Measurements from ENCODE around the gene NPAS3. TPM values are rescaled to one million over a fixed set of nuclear protein-coding genes. Genes with fewer than 3 reads are reported as not detected.

The NPAS3 gene
- total and polyA plus RNA-seq, 7 donors: 0.04 to 1.5 (median 0.39) TPM

DNA sequence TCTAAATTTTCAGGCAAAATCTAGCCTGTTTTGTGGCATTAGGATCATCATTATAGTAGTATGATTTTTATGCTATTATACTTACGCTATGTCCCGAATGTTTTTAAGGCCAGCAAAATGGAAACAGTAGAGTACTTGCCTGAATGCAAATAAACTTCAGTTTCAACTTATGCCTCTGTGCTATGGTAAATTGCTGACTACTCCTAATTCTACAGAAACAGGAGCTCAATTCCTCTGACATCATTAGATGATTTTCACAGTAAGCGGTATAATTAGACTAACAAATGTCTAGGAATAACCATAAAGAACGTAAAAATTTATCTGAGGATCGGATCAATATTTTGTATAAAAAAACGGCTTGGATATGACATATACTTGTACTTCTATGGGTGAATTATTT lies 742.2 kb downstream of the NPAS3 start:
- DNase-seq (no peak), ATAC-seq (no peak)
- 94 to 98% (median 95%) methylated on average over 6 of the region's 6 CpGs for WGBS, 3 donors
- intact Hi-C loops (cut with DNase I): no loop called here
- Histone ChIP-seq H3K4me1 (peaks cover 3% of the 10 kb centered on the region), H3K9me3 (no peaks in the 10 kb centered on the region), H3K36me3 (ENCODE audit: insufficient read depth in 1 of 2, low read depth in 1 of 2) (no peaks in the 10 kb centered on the region), H3K27ac (no peak overlapping the region), H3K4me3 (no peak overlapping the region), H3K27me3 (ENCODE audit: insufficient read depth in 3 of 3, low read length in 2 of 3) (no peaks in the 10 kb centered on the region)
- TF ChIP-seq CTCF (IDR thresholded peaks at IDR 0.05): no peak

DNA sequence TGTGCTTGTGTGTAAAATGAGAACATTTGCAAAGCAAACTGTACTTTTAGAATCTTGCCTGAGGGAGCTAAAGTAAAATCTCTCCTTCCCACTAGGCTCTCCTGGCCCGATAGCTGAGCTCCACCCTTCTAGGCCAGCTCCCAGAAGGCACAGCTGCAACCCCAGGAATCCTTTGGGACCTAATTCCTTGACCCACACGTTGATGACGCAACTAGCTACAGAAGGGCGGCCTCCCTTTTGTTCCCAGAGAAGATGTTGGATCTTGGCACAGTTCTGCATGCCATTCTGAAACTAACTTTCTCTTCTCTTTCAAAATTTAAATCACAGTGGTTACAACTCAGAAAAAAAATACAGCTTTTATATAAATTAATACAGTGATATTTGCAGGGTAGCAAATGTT lies 744.1 kb downstream of the NPAS3 start:
- ATAC-seq (peak in 3 of 4 donors; percentile 58 to 73 (median 71)), DNase-seq (peak; percentile 50 to 79)
- Histone ChIP-seq H3K9me3 (no peaks in the 10 kb centered on the region), H3K27me3 (ENCODE audit: insufficient read depth in 3 of 3, low read length in 2 of 3) (no peaks in the 10 kb centered on the region), H3K27ac (no peak overlapping the region), H3K4me3 (no peak overlapping the region), H3K36me3 (ENCODE audit: insufficient read depth in 1 of 2, low read depth in 1 of 2) (no peaks in the 10 kb centered on the region), H3K4me1 (peaks cover 3% of the 10 kb centered on the region)
- WGBS, 3 donors: 8 to 34% (median 13%) methylated on average over 4 of the region's 4 CpGs
- intact Hi-C loops (cut with DNase I): no loop called here
- TF ChIP-seq CTCF (IDR thresholded peaks at IDR 0.05): no peak

- 86 to 93% (median 87%) methylated on average over 9 of the region's 9 CpGs for WGBS, 3 donors
- TF ChIP-seq CTCF (IDR thresholded peaks at IDR 0.05): no peak
Observed at GRCh38 chr14:33685026-33685425, 746.3 kb downstream of the NPAS3 start.

GRCh38 chr14:33685698-33686097 lies 747.0 kb downstream of the NPAS3 start:
- 90 to 100% (median 91%) methylated on average over 1 of the region's 1 CpG for WGBS, 3 donors
- Histone ChIP-seq H3K9me3 (no peaks in the 10 kb centered on the region), H3K27me3 (ENCODE audit: insufficient read depth in 3 of 3, low read length in 2 of 3) (no peaks in the 10 kb centered on the region), H3K4me1 (peaks cover 3% of the 10 kb centered on the region), H3K36me3 (ENCODE audit: insufficient read depth in 1 of 2, low read depth in 1 of 2) (no peaks in the 10 kb centered on the region), H3K27ac (no peak overlapping the region), H3K4me3 (no peak overlapping the region)
- TF ChIP-seq CTCF (IDR thresholded peaks at IDR 0.05): no peak
- no peak for ATAC-seq
- DNase-seq: no peak
- intact Hi-C loops (cut with DNase I): no loop called here

More at GRCh38 chr14:33685026-33685425, 746.3 kb downstream of the NPAS3 start:
- H3K4me3 ChIP-seq: no peak overlapping the region
- DNase-seq: no peak
- no peaks in the 10 kb centered on the region for H3K27me3 ChIP-seq (ENCODE audit: insufficient read depth in 3 of 3, low read length in 2 of 3)
- no peak overlapping the region for H3K27ac ChIP-seq
- intact Hi-C loops (cut with DNase I): no loop called here
- no peaks in the 10 kb centered on the region for H3K36me3 ChIP-seq (ENCODE audit: insufficient read depth in 1 of 2, low read depth in 1 of 2)
- no peaks in the 10 kb centered on the region for H3K9me3 ChIP-seq
- peaks cover 3% of the 10 kb centered on the region for H3K4me1 ChIP-seq
- ATAC-seq: no peak

DNA sequence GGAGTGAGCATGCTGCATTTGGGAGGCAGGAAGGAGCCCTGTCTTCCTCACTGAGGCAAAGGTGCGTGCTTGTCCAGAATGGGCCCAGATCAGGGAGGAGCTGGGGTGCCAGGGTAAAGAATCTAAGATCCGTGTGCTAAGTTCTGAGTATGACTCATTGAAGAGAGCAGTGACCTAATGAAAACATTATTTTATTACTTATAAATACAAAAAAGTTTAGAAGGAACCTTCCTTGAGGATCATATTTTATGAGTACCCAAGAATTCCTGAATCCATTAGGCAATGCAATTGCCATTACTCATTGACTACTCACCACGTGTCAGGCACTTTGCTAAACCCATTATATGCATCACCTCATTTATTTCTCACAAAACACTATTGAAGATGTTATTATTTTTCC lies 747.5 kb downstream of the NPAS3 start:
- no peak for DNase-seq
- WGBS, 3 donors: 72 to 94% (median 81%) methylated on average over 3 of the region's 3 CpGs
- intact Hi-C loops (cut with DNase I): no loop called here

More for the DNA sequence above, 747.5 kb downstream of the NPAS3 start:
- Histone ChIP-seq H3K36me3 (ENCODE audit: insufficient read depth in 1 of 2, low read depth in 1 of 2) (no peaks in the 10 kb centered on the region), H3K27ac (no peak overlapping the region), H3K27me3 (ENCODE audit: insufficient read depth in 3 of 3, low read length in 2 of 3) (no peaks in the 10 kb centered on the region), H3K4me3 (no peak overlapping the region), H3K4me1 (peaks cover 3% of the 10 kb centered on the region), H3K9me3 (no peaks in the 10 kb centered on the region)
- ATAC-seq: no peak
- no peak for TF ChIP-seq CTCF (IDR thresholded peaks at IDR 0.05)

Measured in psoas muscle (tissue), 8 donors.